Cortex of kidney (tissue), 1 donor: ENCODE data around the gene AFAP1L2.
"Not testable (repeated sequence)": the region's sequence is repeated elsewhere in the genome, so short reads cannot be mapped to it uniquely, and the experiment has no call there.

Experiments used
- DNase-seq: peaks from one replicate; lab custom pipeline; 2025; lab: John Stamatoyannopoulos, UW

Gene AFAP1L2

DNA sequence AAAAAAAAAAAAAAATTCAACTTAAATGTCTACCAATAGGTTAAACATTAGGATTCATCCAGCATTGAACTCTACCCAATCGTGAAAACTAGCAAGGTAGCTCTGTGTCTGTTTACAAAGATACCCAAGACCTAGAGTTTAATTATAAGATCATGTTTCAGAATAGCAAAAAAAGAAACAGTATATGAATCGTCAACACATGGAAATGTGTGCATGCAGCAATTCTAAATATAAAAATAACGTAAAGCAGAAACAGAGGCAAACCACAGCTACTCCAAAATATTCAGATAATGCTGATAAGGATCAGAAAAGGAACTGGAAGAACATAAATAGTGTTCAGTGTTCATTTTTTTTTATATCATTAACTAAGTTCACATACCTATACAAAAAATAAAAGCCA, 68.7 kb downstream of the AFAP1L2 start:
- no peak for DNase-seq

DNA sequence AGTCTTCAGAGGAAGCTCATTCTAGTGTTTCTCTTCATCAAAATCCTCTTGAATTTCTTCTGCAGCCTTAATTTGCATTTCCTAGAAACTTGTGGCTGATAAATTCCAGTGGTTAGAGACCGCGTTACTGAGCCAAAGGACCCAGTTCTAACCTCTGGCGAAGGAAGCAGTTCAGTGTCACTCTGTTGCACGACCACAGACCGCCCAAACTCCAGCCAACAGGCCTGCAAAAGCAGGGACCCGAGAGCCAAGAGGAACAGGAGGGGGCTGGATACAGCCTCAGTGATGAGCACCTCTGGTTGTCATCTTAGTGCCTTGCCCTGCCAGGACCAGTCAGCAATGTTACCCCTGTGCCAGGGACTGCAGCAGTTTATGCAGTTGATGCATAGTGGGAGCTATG, 70.0 kb downstream of the AFAP1L2 start:
- no peak for DNase-seq

GRCh38 chr10:114333441-114333840, 70.9 kb downstream of the AFAP1L2 start:
- DNase-seq = not testable (repeated sequence)

- no peak for DNase-seq
Measured at GRCh38 chr10:114332301-114333192, 71.8 kb downstream of the AFAP1L2 start.

- DNase-seq = no peak
Measured at GRCh38 chr10:114329634-114330365, 74.5 kb downstream of the AFAP1L2 start.

DNA sequence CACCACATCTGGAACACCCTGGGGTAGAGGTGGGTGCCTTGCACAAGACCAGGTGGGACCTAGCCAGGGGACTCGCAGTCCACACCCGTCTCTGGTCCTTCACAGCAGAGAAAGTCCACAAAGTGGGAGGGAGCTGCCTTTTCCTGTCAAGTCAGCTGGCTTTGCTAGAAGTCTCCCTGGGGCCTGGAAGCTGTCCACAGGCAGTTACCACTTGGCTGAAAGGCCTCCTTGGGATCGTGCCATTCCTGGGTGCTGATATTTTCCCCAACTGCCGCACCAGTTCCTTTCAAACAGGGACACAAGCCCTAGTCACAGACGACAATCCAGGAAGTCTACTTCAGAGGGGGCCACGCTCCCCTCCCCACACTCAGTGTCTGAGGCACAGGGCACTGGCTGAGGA, 75.4 kb downstream of the AFAP1L2 start:
- DNase-seq = no peak

DNA sequence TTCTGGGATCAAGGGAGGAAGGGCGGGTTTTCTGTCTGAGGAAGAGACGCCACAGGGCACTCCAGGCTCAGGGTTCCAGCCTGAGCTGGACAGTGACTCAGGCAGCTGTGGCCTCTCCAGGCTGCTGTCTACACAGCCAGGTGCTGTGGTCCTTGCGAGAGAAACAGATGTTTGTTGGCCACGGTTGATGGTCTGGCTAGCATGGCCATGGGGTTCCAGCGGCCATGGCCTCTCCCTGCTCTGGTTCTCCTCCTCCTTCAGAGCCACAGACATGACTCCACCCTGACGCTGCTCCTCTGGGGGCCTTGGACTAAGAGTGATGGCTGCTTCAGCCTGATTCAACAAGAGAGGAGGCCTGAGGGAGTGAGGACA, 75.9 kb downstream of the AFAP1L2 start:
- no peak for DNase-seq

GRCh38 chr10:114327537-114328440, 76.5 kb downstream of the AFAP1L2 start:
- DNase-seq = no peak

GRCh38 chr10:114326795-114327194, 77.5 kb downstream of the AFAP1L2 start:
- DNase-seq = no peak

- no peak for DNase-seq
Measured at GRCh38 chr10:114323023-114323422, 81.3 kb downstream of the AFAP1L2 start.

DNA sequence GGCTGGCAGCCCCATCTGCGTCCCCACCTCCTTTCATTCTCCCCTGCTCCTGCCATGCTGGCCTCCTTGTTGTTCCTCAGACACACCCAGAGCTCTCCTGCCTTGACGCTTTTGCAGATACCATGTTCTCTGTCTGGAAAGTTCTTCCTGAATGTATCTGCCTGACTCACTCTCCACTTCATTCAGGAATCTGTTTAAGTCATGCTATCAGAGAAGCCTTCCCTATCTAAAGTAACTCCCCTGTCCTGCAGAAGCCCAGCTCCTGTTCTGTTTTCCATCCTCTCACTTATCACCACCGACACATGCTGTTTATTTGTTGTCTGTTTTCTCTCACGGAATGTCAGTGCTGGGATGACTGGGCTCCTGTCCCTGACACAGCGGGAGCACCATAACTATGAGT, 82.0 kb downstream of the AFAP1L2 start:
- no peak for DNase-seq

DNA sequence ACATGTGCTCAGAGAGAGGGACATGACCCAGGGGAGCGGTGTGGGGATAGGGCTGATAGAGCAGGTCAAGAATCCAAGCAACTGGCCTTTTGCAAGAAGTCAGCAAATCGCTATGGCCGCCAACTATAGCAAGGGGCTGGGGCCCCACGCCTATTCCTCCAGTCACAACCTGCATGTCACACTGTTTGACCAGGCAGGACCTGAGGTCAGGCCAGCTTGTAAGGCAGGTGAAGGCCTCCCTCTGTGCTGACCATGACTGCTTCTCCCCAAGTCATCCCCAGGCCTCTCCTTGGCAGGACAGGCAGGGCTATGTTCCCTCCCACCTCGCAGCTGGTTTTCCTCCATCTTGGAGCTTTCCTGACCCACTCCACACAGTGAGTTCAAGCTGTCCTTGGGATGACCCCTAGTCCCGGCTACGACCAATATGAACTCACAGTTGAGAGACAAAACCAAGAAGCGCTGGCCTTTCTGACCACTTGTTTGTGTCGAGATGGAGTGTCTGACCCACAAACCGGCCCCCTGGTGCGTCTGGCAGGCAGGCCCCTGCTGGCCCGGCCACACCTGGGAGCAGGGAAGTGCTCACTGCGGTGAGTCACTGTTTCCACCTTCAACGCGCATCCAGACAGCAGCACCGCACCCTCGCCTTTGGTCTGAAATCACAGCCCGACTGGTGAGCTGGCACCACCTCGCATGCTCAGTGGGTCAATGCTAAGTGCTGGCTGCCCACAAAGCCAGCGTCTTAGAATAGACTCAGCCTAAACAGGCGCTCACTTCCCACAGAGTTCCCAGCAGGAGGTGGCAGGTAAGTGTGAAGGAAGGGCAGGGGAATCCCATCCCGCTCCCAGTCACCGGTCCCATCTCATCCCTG, 83.8 kb downstream of the AFAP1L2 start:
- no peak for DNase-seq

DNA sequence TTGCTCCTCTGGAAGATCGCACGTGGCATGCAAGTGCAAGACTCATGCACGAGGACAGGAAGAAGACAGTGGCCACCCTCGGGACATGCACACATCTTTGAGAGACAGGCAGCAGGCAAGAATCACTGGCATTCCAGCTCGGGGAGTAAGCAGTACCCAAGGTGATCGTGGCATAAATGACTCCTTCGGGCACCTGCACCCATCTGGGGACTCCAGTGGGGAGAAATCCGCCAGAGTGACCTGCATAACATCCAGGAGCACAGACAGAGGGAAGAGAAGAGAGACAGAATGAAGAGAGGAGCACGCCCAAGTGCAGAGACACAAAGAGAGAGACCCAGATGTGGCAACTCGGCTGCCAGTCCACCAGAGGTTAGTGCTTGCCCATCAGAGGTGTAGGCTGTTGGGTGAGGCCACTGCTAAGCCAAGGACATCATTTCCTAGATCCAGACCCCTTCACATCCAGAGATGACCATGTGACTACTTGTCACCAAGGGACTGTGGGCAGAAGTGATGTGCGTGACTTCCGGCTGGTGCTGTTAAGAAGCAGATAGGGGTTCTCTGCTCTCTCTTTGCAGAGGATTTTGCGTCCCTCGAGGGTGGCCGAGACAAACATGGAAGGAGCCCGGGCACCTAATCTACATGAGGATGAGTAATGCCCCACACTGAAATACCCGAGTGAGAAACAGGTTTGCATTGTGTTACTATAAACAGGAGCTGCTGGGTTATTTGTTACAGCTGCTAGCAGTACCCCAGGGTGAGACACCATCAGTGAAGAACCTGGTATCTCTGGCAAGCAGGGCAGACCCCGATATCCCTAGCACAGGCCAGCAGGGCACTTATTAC, 84.7 kb downstream of the AFAP1L2 start:
- DNase-seq = no peak

- DNase-seq = no peak
Measured at GRCh38 chr10:114316744-114317143, 87.6 kb downstream of the AFAP1L2 start.

DNA sequence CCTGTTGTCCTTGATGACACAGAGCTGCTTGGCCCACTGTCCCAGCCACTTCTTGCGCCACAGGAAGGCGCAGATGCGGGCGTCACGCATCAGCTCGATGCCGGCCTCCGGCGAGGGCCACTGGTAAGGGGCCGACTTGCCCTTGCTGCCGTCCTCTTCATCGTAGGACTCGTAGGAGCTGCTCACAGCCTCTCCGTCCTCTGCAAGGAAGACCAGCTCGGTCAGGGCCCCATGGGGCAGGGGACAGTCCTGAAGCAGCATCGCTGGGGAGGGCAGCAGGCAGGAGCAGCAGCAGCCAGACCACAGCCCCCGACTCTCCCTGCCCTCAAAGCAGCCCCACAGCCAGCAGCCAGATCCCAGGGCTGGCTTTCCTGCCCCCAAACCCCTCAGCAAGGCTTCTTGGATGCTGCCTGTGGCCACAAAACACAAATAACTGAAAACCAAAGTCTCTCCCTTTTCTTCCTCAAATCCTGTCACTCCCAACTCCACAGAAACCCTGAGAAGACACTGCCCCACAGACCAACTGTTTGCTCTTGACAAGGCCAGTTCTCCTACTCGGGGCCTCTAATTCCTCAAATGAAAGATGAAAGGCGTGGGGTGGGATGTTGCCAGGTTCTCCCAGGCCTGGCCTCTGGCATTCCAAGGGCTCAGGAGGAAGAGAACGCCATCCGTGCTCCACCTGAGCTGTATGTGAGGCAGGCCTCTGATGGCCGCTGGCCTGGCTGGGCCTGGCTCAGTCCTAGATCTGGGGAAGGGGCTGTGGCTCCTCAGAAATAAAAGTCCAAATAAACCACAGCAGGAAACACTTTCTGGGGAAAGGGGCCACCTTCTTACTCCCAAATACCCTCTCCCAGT, 88.5 kb downstream of the AFAP1L2 start:
- no peak for DNase-seq

DNA sequence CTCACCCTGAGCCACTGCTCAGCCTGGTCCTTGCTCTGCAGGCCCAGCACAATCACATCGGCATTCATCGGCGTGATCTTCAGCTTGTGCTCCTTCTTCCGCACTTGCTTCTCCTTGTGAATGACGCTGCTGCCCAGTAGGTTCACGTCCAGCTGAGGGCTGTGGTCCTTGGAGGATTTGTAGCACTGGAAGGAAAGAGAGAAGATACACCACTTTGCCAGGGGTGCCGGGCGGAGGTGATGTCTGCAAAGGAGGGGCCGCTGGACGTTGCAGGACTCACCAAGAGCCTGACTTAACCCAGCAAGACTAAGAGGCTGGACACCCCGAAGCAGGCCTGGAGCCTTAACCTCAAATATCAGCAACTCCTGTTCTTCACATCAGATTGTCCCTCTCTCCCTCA, 90.4 kb downstream of the AFAP1L2 start:
- DNase-seq = no peak

- no peak for DNase-seq
Measured at GRCh38 chr10:114313139-114313538, 91.2 kb downstream of the AFAP1L2 start.

DNA sequence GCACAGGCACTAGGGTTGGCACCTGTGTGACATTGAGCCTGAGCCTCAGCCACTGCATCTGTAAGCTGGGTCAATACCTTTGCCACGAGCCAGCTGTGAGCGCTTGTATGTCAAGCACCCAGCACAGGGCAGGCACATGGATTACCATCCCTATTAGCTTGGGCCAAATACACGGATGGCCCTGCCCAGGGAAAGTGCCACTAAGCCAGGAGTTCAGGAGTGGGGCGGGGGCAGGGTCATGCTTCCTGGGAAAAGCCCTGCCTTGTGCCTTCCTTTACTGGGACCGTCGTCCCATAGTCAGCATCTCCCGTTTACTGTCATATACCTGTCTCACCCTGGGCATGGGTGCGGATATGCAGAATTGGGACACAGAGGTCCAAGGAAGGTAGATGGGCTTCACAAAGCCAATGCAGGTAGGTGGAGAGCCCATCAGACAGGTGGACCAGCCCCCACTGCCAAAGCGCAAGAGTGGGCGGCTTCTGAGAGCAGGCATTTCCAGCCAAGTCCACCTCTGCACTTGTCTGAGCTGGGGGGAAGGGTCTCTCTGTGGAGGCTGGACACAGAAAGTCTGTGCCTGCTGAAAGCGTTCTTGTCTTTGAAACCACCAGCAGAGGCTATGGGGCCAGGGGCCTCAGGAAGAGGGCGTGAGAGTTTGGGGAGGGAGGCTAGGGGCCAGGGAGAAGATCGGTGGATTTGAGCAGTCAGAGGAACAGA, 92.6 kb downstream of the AFAP1L2 start:
- no peak for DNase-seq

GRCh38 chr10:114311023-114311422, 93.3 kb downstream of the AFAP1L2 start:
- DNase-seq = no peak
